ENCODE measurements around the gene KCNQ1OT1. TPM values are rescaled to one million over a fixed set of nuclear protein-coding genes. Genes with fewer than 3 reads are reported as not detected.
"Not testable (repeated sequence)": the region's sequence is repeated elsewhere in the genome, so short reads cannot be mapped to it uniquely, and the experiment has no call there.

KCNQ1OT1 gene
- total RNA-seq, 4 donors from 2014 or later: 2.5 to 4.5 (median 3.1) TPM

DNA sequence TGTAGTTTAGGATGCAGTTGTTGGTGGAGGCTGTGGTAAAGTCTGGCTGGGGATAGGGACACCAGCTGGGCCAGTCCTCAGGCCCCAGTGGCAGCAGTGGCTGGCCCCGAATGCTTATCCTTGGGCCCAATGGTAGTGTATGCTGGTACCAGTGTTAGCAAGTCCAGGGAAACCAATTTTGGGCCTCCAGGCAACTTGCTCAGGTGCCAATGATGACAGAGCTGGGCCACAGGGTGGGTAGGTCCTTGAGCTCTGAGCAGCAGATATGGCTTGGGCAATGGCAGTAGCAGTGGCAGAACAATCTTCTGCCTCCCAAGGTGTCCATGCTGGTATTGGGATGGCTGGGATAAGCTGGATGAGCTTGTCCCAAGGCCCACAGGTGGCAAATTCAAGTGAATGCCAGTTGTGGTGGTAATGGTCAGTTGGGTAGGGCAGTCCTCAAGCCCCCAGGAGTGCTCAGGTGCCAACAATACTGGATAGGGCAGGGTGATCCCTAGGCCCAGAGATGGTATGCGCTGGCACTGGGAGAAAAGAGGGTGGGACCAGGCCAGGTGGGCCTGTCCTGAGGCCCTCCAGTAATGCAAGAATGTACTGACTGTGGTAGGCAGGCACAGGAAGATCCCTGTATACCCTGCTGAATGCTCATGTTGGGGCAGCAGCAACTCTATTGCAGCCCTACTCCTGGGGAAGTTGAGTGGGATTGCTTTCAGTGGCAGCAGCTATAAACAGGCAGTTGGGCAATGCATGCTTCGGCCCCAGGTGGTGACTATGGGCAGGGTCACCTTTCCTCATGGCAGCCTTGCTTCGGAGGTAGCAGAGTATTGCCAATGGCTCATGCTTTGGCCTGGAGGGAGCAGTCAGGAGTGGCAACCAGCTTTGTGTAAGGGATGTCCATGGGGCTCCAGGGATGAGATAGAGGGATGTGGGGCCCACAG, 54.7 kb downstream of the KCNQ1OT1 start:
- TF ChIP-seq POLR2AphosphoS5 (IDR thresholded peaks at IDR 0.05) (no peak), POLR2A (IDR thresholded peaks at IDR 0.05) (no peak), EP300 (IDR thresholded peaks at IDR 0.05) (no peak), CTCF (IDR thresholded peaks at IDR 0.05) (no peak)
- H3K36me3 ChIP-seq: no peaks in the 10 kb centered on the region
- H3K9me3 ChIP-seq: peaks cover 30% of the 10 kb centered on the region
- 100% methylated on average over 3 of the region's 4 CpGs for WGBS
- no peak for DNase-seq (ENCODE audit: low spot score in 2 of 2)
- H3K27me3 ChIP-seq: no peaks in the 10 kb centered on the region
- no peaks in the 10 kb centered on the region for H3K4me1 ChIP-seq
- H3K4me3 ChIP-seq: no peak overlapping the region
- no peak overlapping the region for H3K27ac ChIP-seq

- DNase-seq (ENCODE audit: low spot score in 2 of 2): no peak
- 92% methylated on average over 3 of the region's 3 CpGs for WGBS
Measured at GRCh38 chr11:2643746-2644145, 56.0 kb downstream of the KCNQ1OT1 start.

GRCh38 chr11:2641623-2642022, 58.2 kb downstream of the KCNQ1OT1 start:
- H3K4me3 ChIP-seq: no peak overlapping the region
- H3K9me3 ChIP-seq: peaks cover 21% of the 10 kb centered on the region
- WGBS: 84% methylated on average over 1 of the region's 1 CpG
- no peaks in the 10 kb centered on the region for H3K27me3 ChIP-seq
- TF ChIP-seq CTCF (IDR thresholded peaks at IDR 0.05) (no peak), POLR2A (IDR thresholded peaks at IDR 0.05) (no peak), EP300 (IDR thresholded peaks at IDR 0.05) (no peak), POLR2AphosphoS5 (IDR thresholded peaks at IDR 0.05) (no peak)
- DNase-seq (ENCODE audit: low spot score in 2 of 2): no peak
- no peaks in the 10 kb centered on the region for H3K4me1 ChIP-seq
- no peak overlapping the region for H3K27ac ChIP-seq
- H3K36me3 ChIP-seq: no peaks in the 10 kb centered on the region

More at GRCh38 chr11:2643746-2644145, 56.0 kb downstream of the KCNQ1OT1 start:
- no peaks in the 10 kb centered on the region for H3K36me3 ChIP-seq
- H3K9me3 ChIP-seq: peaks cover 30% of the 10 kb centered on the region
- H3K27me3 ChIP-seq: no peaks in the 10 kb centered on the region
- no peak overlapping the region for H3K27ac ChIP-seq
- TF ChIP-seq EP300 (IDR thresholded peaks at IDR 0.05): no peak
- TF ChIP-seq POLR2A (IDR thresholded peaks at IDR 0.05): no peak
- no peak for TF ChIP-seq CTCF (IDR thresholded peaks at IDR 0.05)
- TF ChIP-seq POLR2AphosphoS5 (IDR thresholded peaks at IDR 0.05): no peak
- H3K4me1 ChIP-seq: no peaks in the 10 kb centered on the region
- H3K4me3 ChIP-seq: no peak overlapping the region

DNA sequence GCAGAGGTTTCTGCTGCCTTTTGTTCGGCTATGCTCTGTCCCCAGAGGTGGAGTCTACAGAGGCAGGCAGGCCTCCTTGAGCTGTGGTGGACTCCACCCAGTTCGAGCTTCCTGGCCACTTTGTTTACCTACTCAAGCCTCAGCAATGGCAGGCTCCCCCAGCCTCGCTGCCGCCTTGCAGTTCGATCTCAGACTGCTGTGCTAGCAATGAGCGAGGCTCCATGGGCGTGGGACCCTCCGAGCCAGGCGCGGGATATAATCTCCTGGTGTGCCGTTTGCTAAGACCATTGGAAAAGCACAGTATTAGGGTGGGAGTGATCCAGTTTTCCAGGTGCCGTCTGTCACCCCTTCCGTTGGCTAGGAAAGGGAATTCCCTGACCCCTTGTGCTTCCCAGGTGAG, 60.0 kb downstream of the KCNQ1OT1 start:
- DNase-seq (ENCODE audit: low spot score in 2 of 2); H3K4me1 ChIP-seq; H3K4me3 ChIP-seq; H3K27me3 ChIP-seq; H3K36me3 ChIP-seq; H3K27ac ChIP-seq: not testable (repeated sequence)
- H3K9me3 ChIP-seq: peaks cover 18% of the 10 kb centered on the region
- 98% methylated on average over 13 of the region's 13 CpGs for WGBS

- Histone ChIP-seq H3K36me3 (no peaks in the 10 kb centered on the region), H3K4me3 (no peak overlapping the region), H3K9me3 (peaks cover 30% of the 10 kb centered on the region), H3K27me3 (peaks cover under 1% of the 10 kb centered on the region), H3K4me1 (no peaks in the 10 kb centered on the region), H3K27ac (no peak overlapping the region)
- DNase-seq (ENCODE audit: low spot score in 2 of 2): no peak
- 67% methylated on average over 1 of the region's 1 CpG for WGBS
- TF ChIP-seq POLR2AphosphoS5 (IDR thresholded peaks at IDR 0.05) (no peak), POLR2A (IDR thresholded peaks at IDR 0.05) (no peak), EP300 (IDR thresholded peaks at IDR 0.05) (no peak), CTCF (IDR thresholded peaks at IDR 0.05) (no peak)
Measured at GRCh38 chr11:2631161-2631560, 68.6 kb downstream of the KCNQ1OT1 start.
